HG02588 (cell line): ENCODE data around the gene CDC42EP4.

Experiments
- ATAC-seq: cut with Tn5 transposase; IDR thresholded peaks from one replicate; pipeline ENCODE4 v1.9.1; 2021; ENCODE audit warnings: mild to moderate bottlenecking, moderate library complexity; ENCODE audit not compliant: unreplicated experiment

Gene CDC42EP4, protein sequence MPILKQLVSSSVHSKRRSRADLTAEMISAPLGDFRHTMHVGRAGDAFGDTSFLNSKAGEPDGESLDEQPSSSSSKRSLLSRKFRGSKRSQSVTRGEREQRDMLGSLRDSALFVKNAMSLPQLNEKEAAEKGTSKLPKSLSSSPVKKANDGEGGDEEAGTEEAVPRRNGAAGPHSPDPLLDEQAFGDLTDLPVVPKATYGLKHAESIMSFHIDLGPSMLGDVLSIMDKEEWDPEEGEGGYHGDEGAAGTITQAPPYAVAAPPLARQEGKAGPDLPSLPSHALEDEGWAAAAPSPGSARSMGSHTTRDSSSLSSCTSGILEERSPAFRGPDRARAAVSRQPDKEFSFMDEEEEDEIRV

DNA sequence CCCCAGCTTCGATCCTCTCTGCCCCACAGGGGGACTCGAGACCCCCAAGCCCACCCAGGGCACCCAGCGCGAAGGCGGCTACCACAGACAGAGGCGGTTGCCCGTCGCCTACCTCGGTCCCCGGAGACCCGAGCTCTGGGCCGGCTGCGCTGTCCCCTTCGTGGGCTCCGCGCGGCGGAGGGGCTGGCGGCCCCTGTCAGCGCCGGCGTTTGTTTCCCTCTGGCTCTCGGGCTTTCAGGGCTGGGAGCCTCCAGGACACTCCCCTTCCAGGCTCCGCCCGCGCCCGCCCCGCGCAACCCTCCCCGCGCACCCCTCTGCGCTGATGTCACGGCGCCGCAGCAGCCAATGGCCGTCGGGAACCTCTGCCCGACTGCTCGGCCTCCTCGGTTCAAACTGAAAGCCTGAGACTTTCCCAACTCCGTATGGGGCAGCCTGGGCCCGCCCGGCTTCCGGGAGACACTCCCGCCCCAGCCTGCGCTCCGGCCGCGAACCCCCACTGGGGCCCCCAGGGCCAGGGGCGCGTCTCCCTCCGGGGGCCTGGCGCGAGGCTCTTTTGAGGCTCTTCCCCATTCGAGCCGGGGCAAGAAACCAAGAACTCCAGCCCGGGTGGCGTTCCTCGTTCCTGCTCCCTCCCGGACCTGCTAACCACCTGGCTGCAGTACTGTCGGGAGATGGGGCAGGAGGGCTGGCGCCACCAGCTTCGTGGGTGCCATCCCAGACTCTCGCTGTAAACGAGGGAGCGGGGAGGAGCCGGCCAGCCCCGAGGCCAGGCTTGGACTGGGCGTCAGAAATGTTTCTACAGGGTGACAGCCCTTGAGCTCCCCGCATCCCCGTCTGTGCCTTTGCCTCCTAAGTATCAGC is at the start of gene CDC42EP4:
TSS of gene CDC42EP4 (minus strand) at position 221 of the 861 bp plus-strand sequence. CDS start 25,501 bp downstream, outside the sequence.
- ATAC-seq, result peak; percentile 86

DNA sequence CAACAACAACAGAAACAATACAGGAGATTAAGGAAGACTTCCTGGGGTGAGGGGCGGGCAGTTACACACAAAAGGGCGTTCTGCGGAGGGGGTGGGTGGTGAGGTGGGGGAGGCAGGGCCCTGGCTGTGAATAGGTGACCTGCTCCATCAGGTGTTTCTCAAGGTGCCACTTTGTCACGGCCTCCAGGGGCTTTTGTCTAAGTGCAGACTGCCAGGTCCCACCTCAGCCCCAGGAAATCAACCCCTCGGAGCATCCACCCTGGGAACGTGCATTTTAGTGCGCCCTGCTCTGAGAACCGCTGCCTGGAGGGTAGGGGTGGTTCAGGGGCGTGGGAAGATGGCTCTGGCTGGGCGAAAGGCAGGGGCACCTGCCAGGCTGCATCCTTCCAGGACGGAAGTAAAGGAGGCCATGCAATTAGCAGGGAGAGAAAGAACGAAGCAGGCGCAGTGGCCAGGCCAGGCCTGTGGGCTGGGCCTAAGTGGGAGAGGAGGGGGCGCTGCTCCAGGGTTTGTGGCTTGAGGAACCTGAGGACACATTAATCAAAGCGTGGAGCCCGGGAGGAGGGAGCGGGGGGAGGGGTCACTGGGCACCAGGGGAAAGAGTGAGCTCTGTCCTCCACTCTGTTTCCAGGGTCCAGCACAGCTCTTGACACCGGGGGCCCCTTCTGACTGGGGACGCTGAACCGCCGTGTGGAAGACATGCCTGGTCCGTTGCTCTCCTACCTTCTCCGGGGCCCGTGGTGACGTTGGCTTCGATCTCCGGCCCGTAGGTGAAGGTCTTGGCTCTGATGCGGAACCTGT is 49.4 kb upstream of the CDC42EP4 start:
- ATAC-seq, result no peak

DNA sequence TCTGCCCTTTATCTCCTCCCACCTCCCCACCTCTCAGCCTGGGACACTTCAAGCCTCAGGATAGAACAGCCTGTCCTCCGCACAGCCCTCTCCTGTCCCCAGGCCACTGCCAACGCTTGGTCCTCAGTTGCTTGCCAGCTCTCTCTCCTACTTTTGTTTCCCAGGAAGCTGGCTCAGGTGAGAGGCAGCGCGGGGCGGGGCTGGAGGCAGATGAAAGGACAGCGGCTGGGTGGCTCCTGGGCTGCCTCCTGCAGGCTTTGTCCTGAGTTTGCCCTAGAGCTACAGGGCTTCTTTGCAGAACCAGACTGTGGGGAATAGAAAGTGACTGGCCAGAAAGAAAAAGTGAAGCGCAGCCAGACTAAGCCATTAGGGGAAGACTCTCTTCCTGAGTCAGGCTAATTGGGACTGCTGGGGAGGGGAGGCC is 48.2 kb upstream of the CDC42EP4 start:
- ATAC-seq, result no peak

DNA sequence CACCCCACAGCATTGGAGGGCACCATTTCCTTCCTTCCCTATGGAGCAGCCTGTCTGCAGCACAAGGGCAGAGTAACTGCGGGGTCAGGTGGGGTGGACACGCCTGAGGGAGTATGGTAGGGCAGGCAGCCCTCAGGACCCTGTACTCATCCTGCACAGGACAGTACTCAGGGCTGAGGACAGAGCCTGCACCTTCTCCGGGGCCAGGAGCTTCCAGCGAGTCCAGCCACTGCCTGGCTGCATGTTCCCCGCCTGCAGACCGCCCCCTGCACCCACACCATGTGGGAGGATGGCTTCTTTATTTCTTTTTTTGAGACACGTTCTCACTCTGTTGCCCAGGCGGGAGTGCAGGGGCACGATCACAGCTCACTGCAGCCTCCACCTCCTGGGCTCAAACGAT is 47.6 kb upstream of the CDC42EP4 start:
- ATAC-seq, result no peak

DNA sequence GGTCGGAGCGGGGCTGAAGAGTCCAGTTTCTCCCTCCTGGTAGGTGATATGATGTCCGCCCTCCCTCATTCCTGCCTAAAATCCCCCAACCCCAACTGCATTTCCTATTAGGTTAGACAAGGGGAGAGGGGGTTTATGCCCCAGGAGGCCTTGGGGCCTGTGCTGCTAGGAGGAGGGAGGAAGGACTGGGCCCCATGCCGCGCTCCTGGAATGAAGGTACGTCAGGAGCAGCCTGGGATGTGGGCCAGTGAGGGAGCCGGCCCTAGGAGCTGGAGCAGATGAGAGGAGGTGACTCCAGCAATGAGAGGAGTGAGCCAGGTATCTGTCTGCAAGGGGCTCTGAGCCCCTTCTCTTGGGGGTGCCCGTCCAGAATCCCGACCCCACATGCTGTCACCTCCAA is 46.9 kb upstream of the CDC42EP4 start:
- ATAC-seq, result no peak

DNA sequence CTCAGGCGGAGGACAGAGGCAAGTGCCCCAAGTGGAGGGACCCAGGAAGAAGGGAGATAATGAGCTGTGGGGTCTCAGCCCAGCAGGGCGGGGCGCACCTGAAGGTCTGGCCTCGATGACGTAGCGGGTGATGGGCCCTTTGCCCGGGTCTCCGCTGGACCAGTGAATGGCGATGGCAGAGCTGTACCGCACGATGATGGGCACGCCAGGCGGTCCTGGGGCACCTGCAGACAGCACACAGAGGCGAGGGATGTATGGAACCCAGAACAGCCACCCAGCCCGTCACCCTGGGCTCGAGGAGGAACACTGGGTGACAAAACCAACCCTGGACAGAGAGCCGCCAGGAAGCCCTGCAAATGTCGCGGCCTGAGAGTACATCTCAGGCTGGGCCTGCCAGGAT is 46.2 kb upstream of the CDC42EP4 start:
- ATAC-seq, result no peak

DNA sequence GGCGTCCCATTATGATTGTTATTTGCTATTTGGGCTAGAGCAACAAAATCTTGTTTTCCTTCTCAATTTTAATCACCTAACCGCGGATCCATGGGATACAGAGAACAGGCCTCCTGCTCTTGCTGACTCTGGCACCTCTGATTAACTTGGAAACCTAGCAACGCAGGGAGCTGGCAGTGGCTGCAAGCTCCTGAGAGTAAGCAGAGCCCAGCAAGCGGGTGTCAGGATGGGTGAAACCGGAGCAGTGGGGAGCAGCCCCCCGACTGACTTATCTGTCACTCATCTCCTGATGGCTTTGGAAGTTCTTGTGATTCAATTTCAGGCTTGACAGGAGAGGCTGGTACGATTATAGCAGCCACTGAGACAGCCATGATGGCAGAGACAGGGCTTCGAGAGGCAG is 45.5 kb upstream of the CDC42EP4 start:
- ATAC-seq, result no peak

DNA sequence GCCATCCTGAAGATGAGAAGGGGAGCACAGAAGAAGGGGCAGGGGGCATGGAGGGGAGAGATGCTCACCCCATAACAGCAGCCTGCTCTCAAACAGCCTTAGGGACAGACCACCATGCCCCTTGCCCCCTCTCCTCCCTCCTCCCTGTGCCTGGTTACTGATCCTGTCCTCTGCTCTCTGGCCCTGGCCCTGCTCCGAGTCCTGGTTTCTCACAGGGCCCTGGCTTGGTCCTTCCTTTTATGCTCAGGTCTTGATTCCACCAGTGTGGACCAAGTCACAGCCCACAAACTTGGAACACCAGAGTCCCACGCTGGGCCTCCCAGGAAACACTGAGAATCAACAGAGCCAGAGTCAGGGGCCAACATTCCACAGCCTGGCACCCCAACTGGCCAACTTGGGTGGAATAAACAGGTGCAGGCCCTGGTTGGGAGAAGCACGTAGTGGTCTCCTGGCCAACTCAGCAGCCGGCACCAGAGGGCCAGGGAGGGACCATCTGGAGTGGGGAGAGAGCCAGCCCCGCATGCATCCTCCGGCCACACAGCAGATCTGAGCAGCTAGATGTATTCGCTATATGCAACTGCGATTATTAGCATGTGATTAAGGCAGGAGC is 44.9 kb upstream of the CDC42EP4 start:
- no peak for ATAC-seq

DNA sequence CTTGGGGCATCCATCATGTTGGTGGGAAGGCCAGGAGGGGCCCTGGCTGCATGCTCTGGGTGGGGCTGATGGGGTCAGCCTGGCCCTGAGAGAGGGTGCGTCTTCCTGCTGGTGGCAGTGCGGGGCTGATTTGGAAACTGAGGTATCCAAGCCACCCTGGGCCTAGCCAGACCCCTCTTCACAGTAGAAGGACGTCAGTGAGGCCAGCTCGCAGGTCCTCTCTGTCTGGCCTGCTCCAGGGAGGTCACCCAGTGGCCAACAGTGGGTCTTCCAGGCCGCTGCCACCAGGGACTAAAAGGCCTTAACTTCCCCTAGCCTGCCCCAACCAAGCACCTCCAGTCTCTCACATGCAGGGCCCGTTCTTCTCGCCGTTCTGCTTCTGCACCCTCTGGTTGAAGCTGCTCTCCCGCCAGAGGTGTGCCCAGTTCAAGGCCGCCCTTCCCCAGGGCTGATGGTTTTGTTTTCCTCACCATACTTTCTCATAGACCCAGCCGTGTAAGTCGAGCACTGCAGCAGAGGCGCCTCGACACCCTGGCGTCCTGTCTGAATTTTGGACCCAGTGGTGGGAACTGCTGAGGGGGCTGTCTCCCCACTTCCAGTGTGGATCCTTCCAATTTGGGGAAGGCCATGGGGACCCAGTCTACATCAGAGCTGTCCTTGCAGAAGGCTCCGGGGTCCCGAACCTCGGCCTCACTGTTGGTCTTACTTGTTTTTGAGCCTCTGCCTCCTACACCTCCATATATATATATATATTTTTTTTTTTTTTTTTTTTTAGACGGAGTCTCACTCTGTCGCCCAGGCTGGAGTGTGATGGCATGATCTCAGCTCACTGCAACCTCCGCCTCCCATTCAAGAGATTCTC is 42.9 kb upstream of the CDC42EP4 start:
- ATAC-seq, result no peak

DNA sequence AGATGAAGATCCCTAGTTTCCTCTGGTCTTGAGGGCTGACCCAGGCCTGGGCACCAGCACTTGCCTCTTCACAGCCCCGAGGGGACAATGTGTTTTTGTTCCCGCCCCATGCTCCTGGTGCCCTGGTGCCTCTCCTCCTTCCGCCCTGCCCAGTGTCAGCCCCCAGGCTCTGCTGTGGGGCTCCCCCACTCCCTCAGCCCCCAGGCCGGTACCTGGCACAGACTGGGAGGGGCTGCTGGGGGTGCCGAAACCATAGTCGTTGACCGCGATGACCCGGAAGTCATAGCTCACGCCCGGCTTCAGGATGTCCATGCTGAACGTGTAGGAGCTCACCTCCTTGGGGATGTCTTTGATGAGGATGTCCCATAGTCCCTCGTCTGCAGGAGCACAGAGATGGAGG is 40.5 kb upstream of the CDC42EP4 start:
- no peak for ATAC-seq

DNA sequence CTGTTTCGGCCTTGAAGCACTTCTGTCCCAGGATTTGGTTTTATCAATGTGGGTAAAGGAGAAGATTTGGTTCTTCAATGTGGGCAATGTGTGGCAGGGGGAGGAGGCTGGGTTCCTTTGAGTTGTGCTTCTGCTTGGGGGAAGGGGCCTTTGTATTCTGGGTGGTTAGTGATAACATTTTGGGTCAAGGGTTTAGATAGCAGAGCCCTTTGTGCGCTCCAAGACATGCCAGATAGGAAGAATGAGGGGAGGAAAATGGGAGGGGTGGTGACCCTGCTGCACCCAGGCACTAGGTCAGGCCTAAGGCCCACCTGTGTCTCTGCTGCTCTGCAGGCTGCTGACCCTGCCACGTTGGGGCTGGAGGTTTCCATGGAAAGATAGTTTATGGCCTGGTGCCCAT is 40.0 kb upstream of the CDC42EP4 start:
- no peak for ATAC-seq

DNA sequence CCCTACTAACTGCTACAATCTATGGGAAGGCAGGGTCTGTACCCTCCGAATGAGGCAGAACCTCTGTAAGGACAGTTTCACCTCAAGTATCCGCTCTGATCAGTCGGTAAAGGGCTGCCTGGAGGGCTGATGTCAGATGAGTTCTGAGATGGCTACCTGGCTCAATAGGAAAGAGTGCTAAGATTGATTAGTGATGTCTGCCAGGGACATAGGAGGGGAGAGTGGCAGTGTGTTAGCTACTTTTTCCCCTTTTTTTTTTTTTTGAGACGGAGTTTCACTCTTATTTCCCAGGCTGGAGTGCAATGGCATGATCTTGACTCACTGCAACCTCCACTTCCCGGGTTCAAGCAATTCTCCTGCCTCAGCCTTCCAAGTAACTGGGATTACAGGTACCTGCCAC is 39.1 kb upstream of the CDC42EP4 start:
- no peak for ATAC-seq

DNA sequence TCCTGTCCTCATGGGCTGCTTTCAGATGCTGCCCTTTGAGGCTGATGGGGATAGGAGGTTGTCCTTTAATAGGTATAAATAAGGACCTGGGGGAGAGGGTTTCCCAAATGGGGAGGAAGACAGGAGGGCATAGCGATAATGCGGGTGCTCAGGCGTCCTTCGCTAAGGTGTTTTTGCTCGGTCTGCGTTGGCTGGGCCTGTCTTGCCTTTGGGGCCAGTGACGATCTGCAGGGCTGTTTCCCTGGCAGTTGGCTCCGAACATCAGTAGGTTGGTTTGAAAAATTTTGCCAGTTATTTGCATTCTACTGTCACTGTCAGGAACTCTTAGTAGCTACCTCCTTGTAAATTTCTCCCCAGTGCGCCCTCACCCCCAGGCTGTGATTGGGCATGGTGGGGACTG is 37.8 kb upstream of the CDC42EP4 start:
- ATAC-seq, result no peak

DNA sequence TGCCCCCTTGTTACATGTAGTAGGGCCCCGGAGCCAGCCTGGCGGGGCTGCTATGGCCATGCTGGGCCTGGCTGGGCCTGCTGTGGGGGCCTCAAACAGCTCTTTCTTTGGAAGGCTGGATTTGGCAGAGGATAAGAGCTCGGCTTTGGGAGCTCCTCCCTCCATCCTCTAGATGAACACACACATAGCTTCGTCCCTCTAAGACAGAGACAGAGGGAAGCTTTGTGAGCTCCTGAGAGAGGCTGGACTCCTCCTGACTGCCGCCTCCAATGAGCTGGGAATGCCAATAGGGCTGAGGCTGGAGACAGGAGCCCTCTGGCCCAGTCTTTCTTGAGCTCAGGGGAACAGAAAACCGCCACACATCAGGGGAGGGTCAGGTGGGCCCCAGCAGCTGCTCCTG is 37.3 kb upstream of the CDC42EP4 start:
- no peak for ATAC-seq

DNA sequence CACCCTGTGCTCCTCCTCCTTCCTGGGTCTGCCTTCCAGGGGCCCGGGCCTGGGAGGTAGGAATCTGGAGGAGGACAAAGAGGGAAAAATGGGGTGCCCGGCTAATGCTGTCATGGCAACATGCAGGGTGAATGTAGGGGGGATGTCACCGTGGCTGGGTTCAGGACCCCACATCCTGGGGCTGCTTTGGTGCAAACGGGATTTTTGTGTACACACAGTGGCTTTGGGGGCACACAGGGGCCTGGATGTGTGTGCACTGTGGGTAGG is 37.0 kb upstream of the CDC42EP4 start:
- no peak for ATAC-seq

DNA sequence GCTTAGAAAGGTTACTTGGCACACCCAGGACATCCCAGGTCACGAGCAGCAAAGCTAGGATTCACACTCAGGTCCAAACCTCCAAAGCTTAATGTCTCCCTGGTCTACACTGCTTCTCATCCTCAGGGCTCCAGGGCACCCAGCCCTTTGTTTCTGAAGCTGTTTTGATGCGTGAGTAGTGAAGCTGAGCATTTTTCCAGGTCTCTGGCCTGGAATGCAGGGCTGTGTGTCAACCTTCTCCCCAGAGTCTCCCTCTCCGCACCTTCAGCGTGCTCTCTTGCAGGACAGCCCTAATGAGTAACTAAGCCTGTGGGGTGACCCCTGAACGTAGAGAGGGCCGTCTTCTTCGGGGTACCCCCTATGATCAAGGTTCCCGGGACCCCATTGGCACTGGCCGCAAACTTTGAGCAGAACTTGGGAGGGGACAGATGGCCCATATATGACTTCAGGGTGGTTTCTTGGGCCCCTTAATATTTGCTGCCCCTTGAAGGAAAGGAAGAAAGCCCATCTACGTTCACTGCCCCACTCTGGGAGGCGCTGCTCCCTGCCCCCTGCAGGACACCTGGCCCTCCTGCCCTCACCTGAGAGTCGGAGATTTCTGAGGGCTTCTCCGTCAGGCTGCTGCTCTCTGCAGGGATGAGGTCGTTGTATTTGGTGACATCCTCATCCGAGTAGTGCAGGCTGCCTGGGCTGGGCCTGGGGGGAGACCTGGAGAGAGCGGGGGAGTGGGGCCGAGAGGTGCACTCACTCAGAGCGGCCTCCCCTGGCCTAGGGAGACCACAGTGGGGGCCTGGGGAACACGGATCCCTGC is 36.4 kb upstream of the CDC42EP4 start:
- no peak for ATAC-seq

DNA sequence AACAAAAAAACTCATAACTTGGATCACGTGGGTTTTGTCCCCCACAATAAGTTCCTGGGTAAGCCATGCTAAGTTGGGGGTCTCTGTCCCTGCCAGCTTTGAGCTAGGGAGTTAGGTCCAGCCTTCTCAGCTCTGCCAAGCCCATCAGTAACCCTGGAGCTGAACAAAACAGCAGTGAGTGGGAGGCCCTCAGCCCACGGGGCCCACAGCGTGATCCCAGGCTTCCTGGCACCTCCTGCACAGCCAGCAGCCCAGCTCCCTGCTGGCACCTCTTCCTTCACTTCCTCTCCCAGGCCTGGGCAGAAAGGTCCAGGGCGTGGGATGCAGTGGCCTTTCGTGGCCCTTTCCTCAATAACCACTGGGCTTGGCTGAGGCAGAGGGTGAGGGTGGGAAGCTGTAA is 35.5 kb upstream of the CDC42EP4 start:
- ATAC-seq, result no peak

DNA sequence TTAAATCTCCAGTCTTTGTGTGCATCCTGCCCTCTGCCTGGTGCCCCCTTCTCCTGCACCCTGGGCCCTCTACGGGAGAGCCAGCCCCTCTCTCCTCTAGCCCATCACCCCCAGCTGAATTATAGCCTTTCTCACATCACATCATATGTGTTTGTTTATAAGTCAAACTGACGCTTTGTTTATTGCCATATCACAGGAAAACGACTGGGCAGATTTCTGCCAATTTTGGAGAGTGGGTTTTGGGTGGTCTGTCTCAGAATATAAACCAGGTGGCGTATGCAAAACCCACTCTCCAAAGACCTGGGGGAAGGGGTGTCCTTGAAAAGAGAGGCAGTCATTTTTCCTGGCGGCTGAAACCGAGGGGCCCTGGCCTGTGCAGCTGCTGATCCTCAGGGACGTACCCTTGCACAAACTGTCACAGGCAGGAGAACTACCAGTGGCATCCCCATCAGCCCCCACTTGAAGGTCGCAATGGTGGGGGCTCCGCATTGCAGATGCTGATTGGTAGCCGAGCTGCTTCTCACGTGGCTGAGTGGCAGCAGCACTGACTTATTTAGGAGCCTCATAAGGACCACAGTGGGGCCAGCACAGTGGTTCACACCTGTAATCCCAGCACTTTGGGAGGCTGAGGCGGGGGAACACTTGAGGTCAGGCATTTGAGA is 34.8 kb upstream of the CDC42EP4 start:
- no peak for ATAC-seq
